CD14-positive monocyte (primary cell): Measurements from ENCODE around the gene RTF2. TPM values are rescaled to one million over a fixed set of nuclear protein-coding genes. Genes with fewer than 3 reads are reported as not detected.

Experiments
- DNase-seq, 3 donors: peaks; one replicate each; pipeline ENCODE4 v3.0.0-alpha.2; 2011 to 2022
- H2AFZ ChIP-seq: 2 replicates; pipeline ENCODE4 v1.6.0; 2012; ENCODE audit warnings: mild to moderate bottlenecking, low read depth, low read length, inconsistent platforms; ENCODE audit not compliant: insufficient read depth, poor library complexity, severe bottlenecking
- H3K27ac ChIP-seq, 2 donors: 1 replicate in 1 of 2; 2 replicates in 1 of 2; pipeline ENCODE4 v1.5.1; 2012 to 2013; ENCODE audit warnings: low read length in 2 of 2, control low read depth in 1 of 2, inconsistent platforms in 1 of 2, low read depth in 1 of 2, mild to moderate bottlenecking in 1 of 2
- H3K27me3 ChIP-seq, 2 donors: one replicate each; pipeline versions ENCODE4 v1.6.0 to v1.6.1; 2011 to 2013; ENCODE audit warnings: low read length in 2 of 2; ENCODE audit not compliant: control insufficient read depth in 2 of 2, insufficient read depth in 2 of 2
- H3K36me3 ChIP-seq, 2 donors: replicated peaks in 1 of 2; 1 replicate in 1 of 2; 2 replicates in 1 of 2; pipeline versions ENCODE4 v1.5.1 to v1.6.1; 2012 to 2013; ENCODE audit warnings: low read length in 2 of 2, control low read depth in 1 of 2, inconsistent platforms in 1 of 2, mild to moderate bottlenecking in 1 of 2; ENCODE audit not compliant: insufficient read depth in 2 of 2, control insufficient read depth in 1 of 2
- H3K4me1 ChIP-seq, 2 donors: 1 replicate in 1 of 2; 2 replicates in 1 of 2; pipeline versions ENCODE4 v1.5.1 to v1.6.1; 2012 to 2013; ENCODE audit warnings: low read length in 2 of 2, control low read depth in 1 of 2, inconsistent platforms in 1 of 2, mild to moderate bottlenecking in 1 of 2, moderate library complexity in 1 of 2; ENCODE audit not compliant: insufficient read depth in 2 of 2, control insufficient read depth in 1 of 2
- H3K4me2 ChIP-seq: replicated peaks from 2 replicates; pipeline ENCODE3; 2012; ENCODE audit warnings: low read length, moderate library complexity, mild to moderate bottlenecking; ENCODE audit not compliant: poor library complexity, severe bottlenecking; ENCODE audit errors: extremely low read depth
- H3K4me3 ChIP-seq, 3 experiments: fragments of 200-600 bp in 1 of 3; sonication (generic) in 1 of 3; replicated peaks in 1 of 3; 1 replicate in 2 of 3; 2 replicates in 1 of 3; pipeline ENCODE4 v1.5.1; 2011 to 2013; ENCODE audit warnings: low read length in 3 of 3, mild to moderate bottlenecking in 3 of 3, control low read depth in 2 of 3, low read depth in 2 of 3, inconsistent platforms in 1 of 3, moderate library complexity in 1 of 3
- H3K79me2 ChIP-seq: 2 replicates; pipeline ENCODE4 v1.6.0; 2012; ENCODE audit warnings: mild to moderate bottlenecking, control low read depth, inconsistent platforms, low read length, moderate library complexity; ENCODE audit not compliant: insufficient read depth
- H3K9ac ChIP-seq: 2 replicates; pipeline ENCODE4 v1.6.0; 2017; ENCODE audit warnings: low read length, mild to moderate bottlenecking; ENCODE audit not compliant: insufficient read depth, poor library complexity, severe bottlenecking
- H3K9me3 ChIP-seq, 2 donors: replicated peaks in 1 of 2; 1 replicate in 1 of 2; 2 replicates in 1 of 2; pipeline versions ENCODE4 v1.5.1 to v1.6.1; 2012 to 2013; ENCODE audit warnings: low read length in 2 of 2, control low read depth in 1 of 2; ENCODE audit not compliant: control insufficient read depth in 1 of 2, insufficient read depth in 1 of 2
- H4K20me1 ChIP-seq: 2 replicates; pipeline ENCODE4 v1.6.0; 2012; ENCODE audit warnings: mild to moderate bottlenecking, low read length, control low read depth, moderate library complexity; ENCODE audit not compliant: insufficient read depth
- H3K27ac Mint-ChIP-seq, 7 donors: one replicate each; pipeline ENCODE4 v1.8.0; 2020; ENCODE audit warnings: mild to moderate bottlenecking in 7 of 7, mixed read lengths in 7 of 7, moderate library complexity in 6 of 7, inconsistent platforms in 2 of 7
- H3K27me3 Mint-ChIP-seq, 3 donors: one replicate each; pipeline ENCODE4 v1.8.0; 2021 to 2022; ENCODE audit warnings: low read depth in 3 of 3, mild to moderate bottlenecking in 3 of 3, mixed read lengths in 3 of 3, moderate library complexity in 3 of 3, inconsistent platforms in 1 of 3
- H3K36me3 Mint-ChIP-seq, 2 donors: one replicate each; pipeline ENCODE4 v1.8.0; 2020; ENCODE audit warnings: mixed read lengths in 2 of 2, inconsistent platforms in 1 of 2, mild to moderate bottlenecking in 1 of 2
- H3K4me1 Mint-ChIP-seq: one replicate; pipeline ENCODE4 v1.8.0; 2020; ENCODE audit warnings: mild to moderate bottlenecking, mixed read lengths
- H3K4me3 Mint-ChIP-seq, 2 donors: one replicate each; pipeline ENCODE4 v1.8.0; 2020; ENCODE audit warnings: mild to moderate bottlenecking in 2 of 2, mixed read lengths in 2 of 2, moderate library complexity in 1 of 2
- H3K9me3 Mint-ChIP-seq, 7 donors: one replicate each; pipeline ENCODE4 v1.8.0; 2020 to 2022; ENCODE audit warnings: mixed read lengths in 7 of 7, mild to moderate bottlenecking in 6 of 7, moderate library complexity in 6 of 7, inconsistent platforms in 2 of 7
- CTCF ChIP-seq: fragments of 200-600 bp; IDR thresholded peaks from one replicate; pipeline ENCODE4 v1.8.0; 2022; ENCODE audit warnings: antibody characterized with exemption, mild to moderate bottlenecking
- WGBS: methylation state at CpG from one replicate; pipeline ENCODE4 v1.1.5; 2013; ENCODE audit warnings: missing lambda C conversion rate; ENCODE audit not compliant: insufficient coverage; 5-methylcytosine and 5-hydroxymethylcytosine counted together
- intact Hi-C, 2 donors: fragments of 100-400 bp; cut with micrococcal nuclease; formaldehyde crosslinking; loops; one replicate each; pipeline versions ENCODE4 v1.15.0 to v1.15.1; 2023
- polyA plus RNA-seq, 3 donors: library from polyadenylated mRNA; depleted of rRNA in 1 of 3; unstranded in 2 of 3; stranded (reverse) in 1 of 3; fragments of 300-500 nt in 2 of 3; fragments of >200 nt in 1 of 3; fragmentation: Illumina TruSeq in 2 of 3; gene quantifications; 1 replicate in 2 of 3; 2 replicates in 1 of 3; pipeline ENCODE4 v1.2.3, GENCODE V29; 2012 to 2021

Gene RTF2
- polyA plus RNA-seq, 3 donors, result 74.3 to 163 (median 148) TPM

GRCh38 chr20:56447227-56447626 is 21.2 kb upstream of the RTF2 start:
- H3K36me3 Mint-ChIP-seq, result peaks cover 24 to 40% of the 10 kb centered on the region in 2 donors
- intact Hi-C loops, result no loop called here
- Histone ChIP-seq H3K27me3 (no peaks in the 10 kb centered on the region), H3K36me3 (peaks cover 7 to 9% of the 10 kb centered on the region in 2 donors), H2AFZ (no peak overlapping the region), H3K4me2 (no peak overlapping the region), H3K79me2 (no peaks in the 10 kb centered on the region), H3K4me3 (no peak overlapping the region), H3K27ac (no peak overlapping the region), H3K4me1 (peaks cover 1 to 8% of the 10 kb centered on the region in 2 donors), H3K9ac (no peak overlapping the region), H3K9me3 (no peaks in the 10 kb centered on the region), H4K20me1 (no peaks in the 10 kb centered on the region)
- TF ChIP-seq CTCF, result no peak
- no peaks in the 10 kb centered on the region for H3K9me3 Mint-ChIP-seq
- H3K4me1 Mint-ChIP-seq, result peaks cover 12% of the 10 kb centered on the region
- H3K27ac Mint-ChIP-seq, result peak overlapping the region in 1 of 7 donors; percentile 70
- H3K4me3 Mint-ChIP-seq, result no peak overlapping the region
- DNase-seq, result no peak
- peaks cover 1 to 24% (median 6%) of the 10 kb centered on the region in 3 donors for H3K27me3 Mint-ChIP-seq

GRCh38 chr20:56449459-56449858 is 19.0 kb upstream of the RTF2 start:
- Histone ChIP-seq H4K20me1 (no peaks in the 10 kb centered on the region), H3K27me3 (no peaks in the 10 kb centered on the region), H3K4me1 (peaks cover 5 to 10% of the 10 kb centered on the region in 2 donors), H3K79me2 (no peaks in the 10 kb centered on the region), H3K9ac (no peak overlapping the region), H3K27ac (no peak overlapping the region), H3K4me2 (no peak overlapping the region), H2AFZ (no peak overlapping the region), H3K36me3 (peaks cover 8 to 22% of the 10 kb centered on the region in 2 donors), H3K9me3 (no peaks in the 10 kb centered on the region), H3K4me3 (no peak overlapping the region)
- no CpG with 5 or more reads among the region's 5 CpGs for WGBS
- Mint-ChIP-seq H3K27ac (no peak overlapping the region), H3K4me1 (peaks cover 8% of the 10 kb centered on the region), H3K4me3 (no peak overlapping the region), H3K36me3 (peaks cover 31 to 52% of the 10 kb centered on the region in 2 donors), H3K27me3 (peaks cover 1 to 17% (median 4%) of the 10 kb centered on the region in 3 donors), H3K9me3 (no peaks in the 10 kb centered on the region)
- TF ChIP-seq CTCF, result no peak
- no peak for DNase-seq
- intact Hi-C loops, result no loop called here
